SK-N-SH (cell line): ENCODE measurements around the gene COL4A2.

Experiments used
- EP300 ChIP-seq, 2 experiments: IDR thresholded peaks; 2 replicates each; pipeline versions ENCODE4 v1.4.0 to v1.6.1; 2012; ENCODE audit warnings: borderline replicate concordance in 1 of 2, low read depth in 1 of 2, low read length in 1 of 2
- MEF2A ChIP-seq: IDR thresholded peaks from 2 replicates; pipeline ENCODE4 v1.4.0; 2012; ENCODE audit warnings: low read depth, borderline replicate concordance
- NRF1 ChIP-seq: IDR thresholded peaks from 2 replicates; pipeline ENCODE4 v1.6.1; 2012; ENCODE audit warnings: low read depth, mild to moderate bottlenecking, low read length
- RCOR1 ChIP-seq: fragments of 150-350 bp; IDR thresholded peaks from 2 replicates; pipeline ENCODE4 v1.6.1; 2017; ENCODE audit warnings: antibody characterized with exemption, low read length
- RFX5 ChIP-seq: IDR thresholded peaks from 2 replicates; pipeline ENCODE4 v1.6.1; 2012; ENCODE audit warnings: mild to moderate bottlenecking, improper control_type of control experiment, low read length
- TF ChIP-seq, protein P1 (sequence below): fragments of 200-600 bp; sonication (generic); IDR thresholded peaks from 2 replicates; pipeline ENCODE4 v1.6.1; 2017; ENCODE audit warnings: antibody characterized with exemption, mild to moderate bottlenecking, moderate library complexity

GRCh38 chr13:110324026-110324749 lies 17.1 kb downstream of the COL4A2 start:
- TF ChIP-seq RFX5, result no peak
- TF ChIP-seq NRF1, result no peak
- TF ChIP-seq RCOR1, result no peak
- TF ChIP-seq, protein P1, sequence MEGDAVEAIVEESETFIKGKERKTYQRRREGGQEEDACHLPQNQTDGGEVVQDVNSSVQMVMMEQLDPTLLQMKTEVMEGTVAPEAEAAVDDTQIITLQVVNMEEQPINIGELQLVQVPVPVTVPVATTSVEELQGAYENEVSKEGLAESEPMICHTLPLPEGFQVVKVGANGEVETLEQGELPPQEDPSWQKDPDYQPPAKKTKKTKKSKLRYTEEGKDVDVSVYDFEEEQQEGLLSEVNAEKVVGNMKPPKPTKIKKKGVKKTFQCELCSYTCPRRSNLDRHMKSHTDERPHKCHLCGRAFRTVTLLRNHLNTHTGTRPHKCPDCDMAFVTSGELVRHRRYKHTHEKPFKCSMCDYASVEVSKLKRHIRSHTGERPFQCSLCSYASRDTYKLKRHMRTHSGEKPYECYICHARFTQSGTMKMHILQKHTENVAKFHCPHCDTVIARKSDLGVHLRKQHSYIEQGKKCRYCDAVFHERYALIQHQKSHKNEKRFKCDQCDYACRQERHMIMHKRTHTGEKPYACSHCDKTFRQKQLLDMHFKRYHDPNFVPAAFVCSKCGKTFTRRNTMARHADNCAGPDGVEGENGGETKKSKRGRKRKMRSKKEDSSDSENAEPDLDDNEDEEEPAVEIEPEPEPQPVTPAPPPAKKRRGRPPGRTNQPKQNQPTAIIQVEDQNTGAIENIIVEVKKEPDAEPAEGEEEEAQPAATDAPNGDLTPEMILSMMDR, result no peak
- no peak for TF ChIP-seq EP300 (IDR thresholded peaks at IDR 0.05; ENCODE audit: borderline replicate concordance in 1 of 2, low read depth in 1 of 2, low read length in 1 of 2)
- TF ChIP-seq MEF2A, result no peak
